HepG2 (cell line): ENCODE measurements around the gene C1orf74. TPM values are rescaled to one million over a fixed set of nuclear protein-coding genes. Genes with fewer than 3 reads are reported as not detected.
A peak's percentile ranks its signal among the peaks of the same experiment; 100 is the strongest.

Experiments
- ADNP ChIP-seq: sonication (generic); formaldehyde crosslinking; IDR thresholded peaks from 2 replicates; pipeline ENCODE4 v1.4.0; 2020; ENCODE audit warnings: missing genetic modification reagents
- ARNT ChIP-seq: fragments of 450-650 bp; IDR thresholded peaks from 2 replicates; pipeline ENCODE4 v1.6.1; 2017
- CAMTA2 ChIP-seq: sonication (generic); formaldehyde crosslinking; IDR thresholded peaks from 2 replicates; pipeline ENCODE4 v1.4.0; 2020; ENCODE audit warnings: mild to moderate bottlenecking, missing genetic modification reagents, borderline replicate concordance
- CHCHD3 ChIP-seq: sonication (generic); formaldehyde crosslinking; IDR thresholded peaks from 2 replicates; pipeline ENCODE4 v1.8.0; 2022; ENCODE audit warnings: mild to moderate bottlenecking, missing genetic modification reagents, moderate library complexity
- CHD2 ChIP-seq: IDR thresholded peaks from 2 replicates; pipeline ENCODE4 v1.6.1; 2011; ENCODE audit warnings: low read depth, low read length, improper control_type of control experiment
- CHD4 ChIP-seq: fragments of 200-600 bp; sonication (generic); IDR thresholded peaks from 2 replicates; pipeline ENCODE4 v1.7.0; 2017; ENCODE audit warnings: mild to moderate bottlenecking, low read length, borderline replicate concordance
- ELF4 ChIP-seq: sonication (generic); formaldehyde crosslinking; IDR thresholded peaks from 2 replicates; pipeline ENCODE4 v1.5.0; 2020; ENCODE audit warnings: missing genetic modification reagents, mild to moderate bottlenecking, moderate library complexity, borderline replicate concordance
- GABPA ChIP-seq, 2 experiments: IDR thresholded peaks; 2 replicates each; pipeline ENCODE4 v1.6.1; 2011 to 2016; ENCODE audit warnings: low read depth in 2 of 2, low read length in 1 of 2, missing biosample characterization in 1 of 2, missing genetic modification characterization in 1 of 2
- HNRNPLL ChIP-seq: fragments of 200-400 bp; formaldehyde crosslinking; IDR thresholded peaks from 2 replicates; pipeline ENCODE4 v1.6.1; 2017; ENCODE audit warnings: mild to moderate bottlenecking, low read depth, low read length; ENCODE audit not compliant: poor library complexity, severe bottlenecking
- HOMEZ ChIP-seq: IDR thresholded peaks from 2 replicates; pipeline ENCODE4 v1.6.1; 2016; ENCODE audit warnings: low read depth
- PHF21A ChIP-seq: sonication (generic); formaldehyde crosslinking; IDR thresholded peaks from 2 replicates; pipeline ENCODE4 v1.5.0; 2020; ENCODE audit warnings: mild to moderate bottlenecking, missing genetic modification reagents
- RFX3 ChIP-seq: IDR thresholded peaks from 2 replicates; pipeline ENCODE4 v1.6.1; 2016; ENCODE audit warnings: missing biosample characterization, missing genetic modification reagents
- SP1 ChIP-seq, 2 experiments: fragments of 450-650 bp in 1 of 2; sonication (generic) in 1 of 2; formaldehyde crosslinking in 1 of 2; IDR thresholded peaks; 2 replicates each; pipeline versions ENCODE4 v1.4.0 to v1.6.1; 2016 to 2020; ENCODE audit warnings: missing genetic modification reagents in 1 of 2
- STAT5B ChIP-seq: sonication (generic); formaldehyde crosslinking; IDR thresholded peaks from 2 replicates; pipeline ENCODE4 v1.4.0; 2020; ENCODE audit warnings: missing genetic modification reagents
- TFAP4 ChIP-seq: sonication (generic); IDR thresholded peaks from 2 replicates; pipeline ENCODE4 v1.6.1; 2016; ENCODE audit warnings: low read depth, borderline replicate concordance
- TOE1 ChIP-seq: sonication (generic); formaldehyde crosslinking; IDR thresholded peaks from 2 replicates; pipeline ENCODE4 v1.4.0; 2020; ENCODE audit warnings: mild to moderate bottlenecking, missing genetic modification reagents
- ZBTB34 ChIP-seq: sonication (generic); formaldehyde crosslinking; IDR thresholded peaks from 2 replicates; pipeline ENCODE4 v1.8.0; 2022; ENCODE audit warnings: mild to moderate bottlenecking, missing genetic modification reagents
- ZBTB37 ChIP-seq: sonication (generic); formaldehyde crosslinking; IDR thresholded peaks from 2 replicates; pipeline ENCODE4 v1.4.0; 2020; ENCODE audit warnings: mild to moderate bottlenecking, missing genetic modification reagents
- ZBTB38 ChIP-seq: sonication (generic); formaldehyde crosslinking; IDR thresholded peaks from 2 replicates; pipeline ENCODE4 v1.5.1; 2020; ENCODE audit warnings: mild to moderate bottlenecking, missing genetic modification reagents
- ZC3H4 ChIP-seq: sonication (generic); formaldehyde crosslinking; IDR thresholded peaks from 2 replicates; pipeline ENCODE4 v1.4.0; 2020; ENCODE audit warnings: missing genetic modification reagents, borderline replicate concordance
- ZIK1 ChIP-seq: sonication (generic); formaldehyde crosslinking; IDR thresholded peaks from 2 replicates; pipeline ENCODE4 v1.5.0; 2020; ENCODE audit warnings: mild to moderate bottlenecking, low read depth, missing genetic modification reagents, borderline replicate concordance
- ZNF513 ChIP-seq: sonication (generic); formaldehyde crosslinking; conservative IDR thresholded peaks from 2 replicates; pipeline ENCODE4 v1.5.0; 2020; ENCODE audit warnings: missing genetic modification reagents
- ZNF570 ChIP-seq: sonication (generic); formaldehyde crosslinking; IDR thresholded peaks from 2 replicates; pipeline ENCODE4 v1.4.0; 2020; ENCODE audit warnings: mild to moderate bottlenecking, missing genetic modification reagents, borderline replicate concordance
- polyA plus RNA-seq, 8 experiments: library from polyadenylated mRNA; depleted of rRNA in 3 of 8; stranded (reverse) in 7 of 8; unstranded in 1 of 8; fragments of >200 nt; fragmentation: Illumina TruSeq in 4 of 8; extraction: Trizol in 4 of 8; gene quantifications; 2 replicates each; pipeline versions ENCODE4 v1.2.1 to v1.2.3, GENCODE V29; 2011 to 2016; ENCODE audit warnings: low read depth in 4 of 8, missing spikeins in 1 of 8, mixed read lengths in 1 of 8; ENCODE audit not compliant: insufficient read depth in 1 of 8
- total RNA-seq, 5 experiments: library from RNA; depleted of rRNA; stranded (reverse); fragments of >200 nt; fragmentation: Illumina TruSeq; extraction: Trizol; gene quantifications; 2 replicates each; pipeline ENCODE4 v1.2.3, GENCODE V29; 2016; ENCODE audit warnings: low read depth in 1 of 5

The C1orf74 gene
- total and polyA plus RNA-seq, 2 of the 13 experiments (the other 11 are each of a cell fraction or from before 2014, with no cell fraction given) = 0.33 to 0.71 TPM

- TF ChIP-seq TOE1 (CRISPR knock-in tag) (no peak), HOMEZ (CRISPR knock-in tag) (peak; percentile 83; the same call in 1 of the 2 replicates), ZNF513 (CRISPR knock-in tag) (no peak), CHCHD3 (CRISPR knock-in tag) (no peak), ZBTB37 (CRISPR knock-in tag) (no peak), ZC3H4 (CRISPR knock-in tag) (no peak), RFX3 (no peak), STAT5B (CRISPR knock-in tag) (no peak), ARNT (no peak), PHF21A (CRISPR knock-in tag) (no peak), CAMTA2 (CRISPR knock-in tag) (no peak), ELF4 (CRISPR knock-in tag) (peak; percentile 65; the same call in 1 of the 2 replicates), ZIK1 (CRISPR knock-in tag) (peak; percentile 79; the same call in 1 of the 2 replicates), ZBTB38 (CRISPR knock-in tag) (no peak), CHD2 (no peak), SP1 (IDR thresholded peaks at IDR 0.05) (no peak), SP1 (CRISPR knock-in tag; IDR thresholded peaks at IDR 0.05) (no peak; the same call in 1 of the 2 replicates), ZBTB34 (CRISPR knock-in tag) (no peak), GABPA (IDR thresholded peaks at IDR 0.05; ENCODE audit: low read depth, low read length) (peak; percentile 79), GABPA (CRISPR knock-in tag; IDR thresholded peaks at IDR 0.05; ENCODE audit: low read depth) (peak; percentile 97), ADNP (CRISPR knock-in tag) (no peak), CHD4 (no peak), TFAP4 (no peak; the same call in 1 of the 2 replicates), HNRNPLL (no peak), ZNF570 (no peak)
These were observed 43.3 kb upstream of the C1orf74 start, which contains the start of gene UTP25 (continued) for GRCh38 chr1:209827384-209828262.
